ENCODE results near the gene TRDN. TPM values are rescaled to one million over a fixed set of nuclear protein-coding genes. Genes with fewer than 3 reads are reported as not detected.

TRDN gene
- total and polyA plus RNA-seq, 7 donors = under 0.01 to 1.2 TPM; not detected in 5

DNA sequence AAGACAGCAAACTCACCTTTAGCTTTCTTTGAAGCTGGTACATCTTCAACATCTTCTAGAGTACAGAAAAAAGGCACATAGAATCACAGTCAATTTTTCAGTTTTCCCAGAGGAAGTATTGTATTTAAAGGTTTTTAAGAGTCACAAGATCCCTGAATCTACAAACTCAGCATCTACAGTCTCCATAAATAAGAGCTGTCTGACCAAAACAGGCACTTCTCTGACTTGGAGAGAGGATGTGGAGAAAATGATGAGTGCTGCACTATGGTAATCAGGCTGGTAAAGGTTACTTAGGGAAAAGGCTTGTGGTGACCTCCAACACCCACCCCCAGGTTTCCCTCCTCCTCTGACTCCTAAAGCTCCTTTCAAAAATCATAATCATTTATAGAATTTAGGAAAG lies 412.7 kb downstream of the TRDN start:
- DNase-seq = no peak
- Histone ChIP-seq H3K4me1 (no peaks in the 10 kb centered on the region), H3K36me3 (no peaks in the 10 kb centered on the region), H3K27ac (no peak overlapping the region), H3K9me3 (no peaks in the 10 kb centered on the region), H3K27me3 (no peaks in the 10 kb centered on the region), H3K4me3 (no peak overlapping the region)
- intact Hi-C loops (cut with DNase I) = no loop called here
- TF ChIP-seq POLR2A (IDR thresholded peaks at IDR 0.05) (no peak), EP300 (IDR thresholded peaks at IDR 0.05) (no peak), POLR2AphosphoS5 (IDR thresholded peaks at IDR 0.05) (no peak)
- TF ChIP-seq, protein P1, sequence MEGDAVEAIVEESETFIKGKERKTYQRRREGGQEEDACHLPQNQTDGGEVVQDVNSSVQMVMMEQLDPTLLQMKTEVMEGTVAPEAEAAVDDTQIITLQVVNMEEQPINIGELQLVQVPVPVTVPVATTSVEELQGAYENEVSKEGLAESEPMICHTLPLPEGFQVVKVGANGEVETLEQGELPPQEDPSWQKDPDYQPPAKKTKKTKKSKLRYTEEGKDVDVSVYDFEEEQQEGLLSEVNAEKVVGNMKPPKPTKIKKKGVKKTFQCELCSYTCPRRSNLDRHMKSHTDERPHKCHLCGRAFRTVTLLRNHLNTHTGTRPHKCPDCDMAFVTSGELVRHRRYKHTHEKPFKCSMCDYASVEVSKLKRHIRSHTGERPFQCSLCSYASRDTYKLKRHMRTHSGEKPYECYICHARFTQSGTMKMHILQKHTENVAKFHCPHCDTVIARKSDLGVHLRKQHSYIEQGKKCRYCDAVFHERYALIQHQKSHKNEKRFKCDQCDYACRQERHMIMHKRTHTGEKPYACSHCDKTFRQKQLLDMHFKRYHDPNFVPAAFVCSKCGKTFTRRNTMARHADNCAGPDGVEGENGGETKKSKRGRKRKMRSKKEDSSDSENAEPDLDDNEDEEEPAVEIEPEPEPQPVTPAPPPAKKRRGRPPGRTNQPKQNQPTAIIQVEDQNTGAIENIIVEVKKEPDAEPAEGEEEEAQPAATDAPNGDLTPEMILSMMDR (IDR thresholded peaks at IDR 0.05) = no peak

DNA sequence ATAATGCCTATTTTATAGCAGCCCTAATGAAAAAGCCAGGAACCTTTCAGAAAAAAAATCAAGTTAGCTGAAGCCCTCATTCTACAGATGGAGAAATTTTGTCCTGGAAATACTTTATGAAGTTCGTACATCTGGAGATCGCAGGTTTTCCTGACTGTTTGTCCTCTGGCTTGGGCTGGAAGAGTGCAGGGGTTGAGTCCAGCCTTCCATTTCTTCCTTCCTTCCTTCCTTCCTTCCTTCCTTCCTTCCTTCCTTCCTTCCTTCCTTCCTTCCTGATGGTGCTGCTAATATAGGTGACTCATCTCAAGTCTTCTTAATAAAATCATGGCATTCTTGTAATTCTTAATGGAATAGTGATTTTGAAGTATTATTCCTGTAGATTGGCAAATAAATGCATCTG lies 413.3 kb downstream of the TRDN start:
- DNase-seq = no peak
- Histone ChIP-seq H3K9me3 (no peaks in the 10 kb centered on the region), H3K4me3 (no peak overlapping the region), H3K27me3 (no peaks in the 10 kb centered on the region), H3K27ac (no peak overlapping the region), H3K36me3 (no peaks in the 10 kb centered on the region), H3K4me1 (no peaks in the 10 kb centered on the region)
- intact Hi-C loops (cut with DNase I) = no loop called here
- no peak for TF ChIP-seq EP300 (IDR thresholded peaks at IDR 0.05)
- TF ChIP-seq POLR2AphosphoS5 (IDR thresholded peaks at IDR 0.05) = no peak
- TF ChIP-seq POLR2A (IDR thresholded peaks at IDR 0.05) = no peak
- TF ChIP-seq, protein P1 (IDR thresholded peaks at IDR 0.05) = no peak
- WGBS, 2 donors = 88 to 97% methylated on average over 2 of the region's 2 CpGs

DNA sequence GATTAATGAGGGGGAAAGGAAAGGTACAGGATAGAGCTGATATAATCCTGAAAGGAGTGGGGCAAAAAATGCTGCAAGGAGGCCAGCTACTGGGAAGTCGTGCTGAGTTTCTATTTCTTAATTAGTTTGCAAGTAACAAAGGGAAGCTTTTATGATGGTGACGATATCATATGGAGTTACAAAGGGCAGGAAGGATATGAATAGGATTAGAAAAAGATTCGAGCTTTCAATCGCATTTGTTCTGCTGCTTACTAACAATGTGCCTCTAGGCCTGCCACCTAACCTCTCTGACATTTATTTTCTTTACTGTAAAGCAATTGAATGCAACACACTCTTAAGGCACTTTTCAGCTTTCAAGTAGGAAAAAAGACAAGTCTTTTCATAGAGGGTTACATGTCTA lies 421.5 kb downstream of the TRDN start:
- TF ChIP-seq, protein P1 (IDR thresholded peaks at IDR 0.05) = no peak
- TF ChIP-seq POLR2A (IDR thresholded peaks at IDR 0.05) = no peak
- no peak for TF ChIP-seq POLR2AphosphoS5 (IDR thresholded peaks at IDR 0.05)
- no peak for TF ChIP-seq EP300 (IDR thresholded peaks at IDR 0.05)
- intact Hi-C loops (cut with DNase I) = no loop called here

DNA sequence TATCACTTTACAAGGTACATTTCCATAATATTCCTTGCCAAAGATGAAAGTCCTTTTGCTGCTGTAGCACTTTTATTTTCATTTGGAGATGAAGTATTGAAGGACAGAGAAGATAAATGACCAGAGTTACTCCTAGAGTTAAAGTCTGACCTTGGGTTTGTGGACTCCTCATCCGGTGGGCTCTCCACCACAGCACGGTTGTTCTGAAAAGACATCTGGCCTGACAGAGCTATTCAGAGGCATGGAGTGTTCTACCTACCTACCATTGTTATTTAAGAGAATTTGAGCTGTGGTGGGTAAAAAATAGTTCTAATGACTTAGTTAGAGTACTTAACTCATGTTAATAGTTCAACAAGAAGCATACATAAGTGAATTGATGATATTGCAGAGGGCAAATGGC lies 422.3 kb downstream of the TRDN start:
- Histone ChIP-seq H3K27ac (no peak overlapping the region), H3K9me3 (no peaks in the 10 kb centered on the region), H3K4me3 (no peak overlapping the region), H3K27me3 (no peaks in the 10 kb centered on the region), H3K36me3 (no peaks in the 10 kb centered on the region), H3K4me1 (no peaks in the 10 kb centered on the region)
- WGBS, 2 donors = 73 to 84% methylated on average over 2 of the region's 2 CpGs
- no peak for DNase-seq
- TF ChIP-seq, protein P1 (IDR thresholded peaks at IDR 0.05) = no peak
- no peak for TF ChIP-seq POLR2A (IDR thresholded peaks at IDR 0.05)
- TF ChIP-seq POLR2AphosphoS5 (IDR thresholded peaks at IDR 0.05) = no peak
- TF ChIP-seq EP300 (IDR thresholded peaks at IDR 0.05) = no peak
- intact Hi-C loops (cut with DNase I) = no loop called here

More for the DNA sequence above, 421.5 kb downstream of the TRDN start:
- WGBS, 2 donors = 38 to 70% methylated on average over 4 of the region's 4 CpGs
- Histone ChIP-seq H3K27ac (no peak overlapping the region), H3K9me3 (no peaks in the 10 kb centered on the region), H3K36me3 (no peaks in the 10 kb centered on the region), H3K4me1 (no peaks in the 10 kb centered on the region), H3K27me3 (no peaks in the 10 kb centered on the region), H3K4me3 (no peak overlapping the region)
- no peak for DNase-seq

DNA sequence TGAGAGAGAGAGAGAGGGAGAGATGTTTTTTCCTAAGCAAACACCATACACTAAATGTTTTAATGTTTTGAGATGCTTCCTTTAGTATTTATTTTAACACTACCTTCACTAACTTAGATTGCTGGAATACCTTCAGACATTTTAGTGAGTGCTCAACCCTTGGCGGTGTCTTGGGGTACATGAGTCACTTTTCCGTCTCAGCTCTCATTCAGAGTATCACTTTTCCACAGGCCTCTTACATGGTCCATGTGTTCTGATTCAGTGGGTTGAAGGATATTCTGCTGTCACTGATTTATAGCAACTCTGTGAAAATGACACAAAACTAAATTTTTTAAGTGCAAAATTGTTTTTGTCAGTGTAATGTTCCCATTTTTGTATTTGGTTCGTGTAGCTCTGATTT lies 422.8 kb downstream of the TRDN start:
- WGBS, 2 donors = 87 to 91% methylated on average over 3 of the region's 3 CpGs
- no peaks in the 10 kb centered on the region for H3K9me3 ChIP-seq
- intact Hi-C loops (cut with DNase I) = no loop called here
- no peaks in the 10 kb centered on the region for H3K36me3 ChIP-seq
- TF ChIP-seq, protein P1 (IDR thresholded peaks at IDR 0.05) = no peak
- no peak for TF ChIP-seq POLR2A (IDR thresholded peaks at IDR 0.05)
- no peak for TF ChIP-seq POLR2AphosphoS5 (IDR thresholded peaks at IDR 0.05)
- TF ChIP-seq EP300 (IDR thresholded peaks at IDR 0.05) = no peak
- H3K4me3 ChIP-seq = no peak overlapping the region
- H3K27ac ChIP-seq = no peak overlapping the region
- no peaks in the 10 kb centered on the region for H3K4me1 ChIP-seq
- H3K27me3 ChIP-seq = no peaks in the 10 kb centered on the region
- no peak for DNase-seq

Measured in sigmoid colon (tissue), 7 donors.